PC-9 (cell line): ENCODE results near the gene TRA2B. TPM values are rescaled to one million over a fixed set of nuclear protein-coding genes. Genes with fewer than 3 reads are reported as not detected.
A peak's percentile ranks its signal among the peaks of the same experiment; 100 is the strongest.
"Not testable (repeated sequence)": the region's sequence is repeated elsewhere in the genome, so short reads cannot be mapped to it uniquely, and the experiment has no call there.

Experiments used
- BruUV-seq: library from RNA; stranded (reverse); fragments of 400-500 nt; replicated peaks from 2 replicates; lab custom pipeline; 2021; lab: Mats Ljungman, UMichigan
- CTCF ChIA-PET: fragments of 300-600 bp; sonication (Branson Sonifier 250); formaldehyde crosslinking; loops from one replicate; lab custom pipeline; 2022; ENCODE audit warnings: antibody characterized with exemption; lab: Charles Lee
- POLR2A ChIA-PET: fragments of 300-600 bp; sonication (Branson Sonifier 250); formaldehyde crosslinking; loops from one replicate; lab custom pipeline; 2022; ENCODE audit warnings: antibody characterized with exemption; ENCODE audit not compliant: unreplicated experiment; lab: Charles Lee
- DNase-seq, 2 experiments: peaks; one replicate each; pipeline versions ENCODE4 v3.0.0 to v3.0.0-alpha.2; 2015 to 2022; ENCODE audit warnings: mixed read lengths in 1 of 2
- H2AFZ ChIP-seq: fragments of 200-600 bp; sonication (generic); 2 replicates; pipeline ENCODE4 v1.8.1; 2017; ENCODE audit warnings: antibody characterized with exemption
- H3F3A ChIP-seq: fragments of 200-600 bp; sonication (generic); 2 replicates; pipeline ENCODE4 v1.8.1; 2017; ENCODE audit warnings: antibody characterized with exemption, mild to moderate bottlenecking, low read depth; ENCODE audit not compliant: insufficient read depth
- H3K27ac ChIP-seq: fragments of 200-600 bp; sonication (generic); 2 replicates; pipeline ENCODE4 v1.6.1; 2016; ENCODE audit warnings: mixed run types
- H3K27me3 ChIP-seq: fragments of 200-600 bp; sonication (generic); 2 replicates; pipeline ENCODE4 v1.6.1; 2016; ENCODE audit warnings: low read depth, mixed run types; ENCODE audit not compliant: insufficient read depth
- H3K36me3 ChIP-seq: fragments of 200-600 bp; sonication (generic); 2 replicates; pipeline ENCODE4 v1.6.1; 2016; ENCODE audit warnings: low read depth, mixed run types
- H3K4me1 ChIP-seq: fragments of 200-600 bp; sonication (generic); replicated peaks from 2 replicates; pipeline ENCODE4 v1.6.1; 2016; ENCODE audit warnings: mixed run types; ENCODE audit not compliant: insufficient read depth
- H3K4me2 ChIP-seq: fragments of 200-600 bp; sonication (generic); 2 replicates; pipeline ENCODE4 v1.6.1; 2017; ENCODE audit warnings: mixed run types
- H3K4me3 ChIP-seq: fragments of 200-600 bp; sonication (generic); 2 replicates; pipeline ENCODE4 v1.6.1; 2016; ENCODE audit warnings: mixed run types
- H3K79me2 ChIP-seq: fragments of 200-600 bp; sonication (generic); 2 replicates; pipeline ENCODE4 v1.6.1; 2017; ENCODE audit warnings: low read depth, mixed run types
- H3K9me2 ChIP-seq: fragments of 200-600 bp; sonication (generic); 2 replicates; pipeline ENCODE4 v1.8.1; 2017; ENCODE audit warnings: mild to moderate bottlenecking; ENCODE audit not compliant: insufficient read depth
- H3K9me3 ChIP-seq: fragments of 200-600 bp; sonication (generic); 2 replicates; pipeline ENCODE4 v1.8.1; 2016; ENCODE audit warnings: low read depth; ENCODE audit not compliant: insufficient read depth
- H4K20me1 ChIP-seq: fragments of 200-600 bp; sonication (generic); 2 replicates; pipeline ENCODE4 v1.8.1; 2017; ENCODE audit not compliant: insufficient read depth
- CTCF ChIP-seq: fragments of 200-600 bp; sonication (generic); conservative IDR thresholded peaks from 2 replicates; pipeline ENCODE4 v1.6.1; 2017; ENCODE audit warnings: mixed run types, antibody characterized with exemption, mild to moderate bottlenecking, moderate library complexity
- EZH2 ChIP-seq: fragments of 200-600 bp; sonication (generic); IDR thresholded peaks from 2 replicates; pipeline ENCODE4 v1.8.0; 2017; ENCODE audit warnings: antibody characterized with exemption, low read depth
- intact Hi-C: fragments of 100-400 bp; cut with micrococcal nuclease; formaldehyde crosslinking; loops from one replicate; pipeline ENCODE4 v1.10.0; 2022; ENCODE audit not compliant: unreplicated experiment
- total RNA-seq: library from RNA; stranded (reverse); gene quantifications from 2 replicates; pipeline ENCODE4 v1.2.3, GENCODE V29; 2021

The TRA2B gene
- total RNA-seq, 1 experiment from 2014 or later: 158 TPM

GRCh38 chr3:185912929-185913901, 24.6 kb downstream of the TRA2B start:
- POLR2A ChIA-PET: interaction anchor here (0.6 to 1.0 kb wide), 8 partner anchors 25 to 1153 kb away, joined by 5 to 10 read pairs (median 8); no protein-coding TSS in a partner anchor
- H3F3A ChIP-seq: peaks cover 94% of the 10 kb centered on the region
- H3K27ac ChIP-seq: 0 out of 2 replicates have a peak overlapping the region, but pooled peaks have one; percentile 15
- TF ChIP-seq CTCF: no peak
- no peak for TF ChIP-seq EZH2
- H3K4me3 ChIP-seq: no peak overlapping the region
- no peaks in the 10 kb centered on the region for H3K27me3 ChIP-seq
- no peaks in the 10 kb centered on the region for H3K9me2 ChIP-seq
- no peaks in the 10 kb centered on the region for H3K9me3 ChIP-seq
- no TSS peak for BruUV-seq
- DNase-seq: no peak
- CTCF ChIA-PET: interaction anchor here (0.6 to 1.2 kb wide), 3 partner anchors 11 to 161 kb away, joined by 3 to 6 read pairs (median 5); no protein-coding TSS in a partner anchor
- peaks cover 51% of the 10 kb centered on the region for H4K20me1 ChIP-seq
- H2AFZ ChIP-seq: no peak overlapping the region
- peaks cover 42% of the 10 kb centered on the region for H3K36me3 ChIP-seq
- intact Hi-C loops: loop anchor here (5.0 kb wide), 1 partner anchor 86 kb away; the partner anchor contains the start of gene IGF2BP2
- H3K79me2 ChIP-seq: peaks cover 12% of the 10 kb centered on the region; the same call in 1 of the 2 replicates
- H3K4me2 ChIP-seq: no peak overlapping the region
- no peaks in the 10 kb centered on the region for H3K4me1 ChIP-seq

GRCh38 chr3:185912512-185912911, 25.3 kb downstream of the TRA2B start:
- no TSS peak for BruUV-seq

GRCh38 chr3:185911076-185911448, 26.8 kb downstream of the TRA2B start:
- H3K27ac ChIP-seq, H3K4me1 ChIP-seq, H3K9me3 ChIP-seq, H3K4me3 ChIP-seq, H2AFZ ChIP-seq, H3K9me2 ChIP-seq, CTCF ChIA-PET, BruUV-seq, H3K4me2 ChIP-seq, DNase-seq, POLR2A ChIA-PET, H3K27me3 ChIP-seq, H3K79me2 ChIP-seq: not testable (repeated sequence)
- Histone ChIP-seq H3K36me3 (peaks cover 23% of the 10 kb centered on the region), H3F3A (peaks cover 76% of the 10 kb centered on the region), H4K20me1 (peaks cover 30% of the 10 kb centered on the region)
- intact Hi-C loops: loop anchor here (5.0 kb wide), 1 partner anchor 84 kb away; the partner anchor contains the start of gene IGF2BP2

More at GRCh38 chr3:185912512-185912911, 25.3 kb downstream of the TRA2B start:
- DNase-seq: no peak
- no peaks in the 10 kb centered on the region for H3K9me3 ChIP-seq
- POLR2A ChIA-PET: interaction anchor here (0.6 to 1.0 kb wide), 9 partner anchors 13 to 1154 kb away, joined by 5 to 10 read pairs (median 8); no protein-coding TSS in a partner anchor
- no peaks in the 10 kb centered on the region for H3K4me1 ChIP-seq
- H3K27me3 ChIP-seq: no peaks in the 10 kb centered on the region
- CTCF ChIA-PET: interaction anchor here (0.6 to 1.2 kb wide), 3 partner anchors 10 to 161 kb away, joined by 3 to 6 read pairs (median 5); no protein-coding TSS in a partner anchor
- H2AFZ ChIP-seq: no peak overlapping the region
- intact Hi-C loops: loop anchor here (5.0 kb wide), 1 partner anchor 85 kb away; the partner anchor contains the start of gene IGF2BP2
- H3K79me2 ChIP-seq: peaks cover 11% of the 10 kb centered on the region; the same call in 1 of the 2 replicates
- H3K4me2 ChIP-seq: no peak overlapping the region
- H3K27ac ChIP-seq: no peak overlapping the region
- H4K20me1 ChIP-seq: peaks cover 44% of the 10 kb centered on the region
- peaks cover 87% of the 10 kb centered on the region for H3F3A ChIP-seq
- peaks cover 36% of the 10 kb centered on the region for H3K36me3 ChIP-seq
- TF ChIP-seq EZH2 (no peak), CTCF (no peak)
- H3K9me2 ChIP-seq: no peaks in the 10 kb centered on the region
- no peak overlapping the region for H3K4me3 ChIP-seq

- intact Hi-C loops: loop anchor here (5.0 kb wide), 1 partner anchor 83 kb away; the partner anchor contains the start of gene IGF2BP2
- H3K79me2 ChIP-seq, H3K4me2 ChIP-seq, DNase-seq, H3K27me3 ChIP-seq, H3K27ac ChIP-seq, BruUV-seq, CTCF ChIA-PET, H3K9me3 ChIP-seq, H3K4me1 ChIP-seq, H3K9me2 ChIP-seq, H3K4me3 ChIP-seq, H2AFZ ChIP-seq: not testable (repeated sequence)
- POLR2A ChIA-PET: interaction anchor here (0.7 kb wide), 1 partner anchor 687 kb away, joined by 6 read pairs; no protein-coding TSS in a partner anchor
- H3K36me3 ChIP-seq: peaks cover 17% of the 10 kb centered on the region
- H4K20me1 ChIP-seq: peaks cover 26% of the 10 kb centered on the region
- peaks cover 70% of the 10 kb centered on the region for H3F3A ChIP-seq
Observed at GRCh38 chr3:185910322-185911075, 27.3 kb downstream of the TRA2B start.

- H3F3A ChIP-seq: peaks cover 64% of the 10 kb centered on the region
- H2AFZ ChIP-seq, CTCF ChIA-PET, POLR2A ChIA-PET, H3K4me2 ChIP-seq, BruUV-seq, DNase-seq, H3K27me3 ChIP-seq, H3K9me2 ChIP-seq, H3K9me3 ChIP-seq, H3K79me2 ChIP-seq, H3K27ac ChIP-seq, H3K4me3 ChIP-seq, H3K4me1 ChIP-seq: not testable (repeated sequence)
- H3K36me3 ChIP-seq: peaks cover 11% of the 10 kb centered on the region
- peaks cover 20% of the 10 kb centered on the region for H4K20me1 ChIP-seq
- intact Hi-C loops: loop anchor here (5.0 kb wide), 1 partner anchor 83 kb away; the partner anchor contains the start of gene IGF2BP2
Observed at GRCh38 chr3:185909913-185910312, 27.9 kb downstream of the TRA2B start.
